Measurements from ENCODE around the gene ICAM4. TPM values are rescaled to one million over a fixed set of nuclear protein-coding genes. Genes with fewer than 3 reads are reported as not detected.

ICAM4 gene
- total RNA-seq, 4 donors from 2014 or later: 1.3 TPM; not detected in 3

- no peak overlapping the region for H3K4me3 ChIP-seq
- WGBS, 2 donors: 91 to 93% methylated on average over 13 of the region's 13 CpGs
- peaks cover 3 to 79% (median 46%) of the 10 kb centered on the region in 3 donors for H3K36me3 ChIP-seq
- H3K9me3 ChIP-seq: no peaks in the 10 kb centered on the region
- H3K27ac ChIP-seq: no peak overlapping the region
- peaks cover 0 to 18% (median 4%) of the 10 kb centered on the region in 4 donors for H3K4me1 ChIP-seq
- DNase-seq (ENCODE audit: low spot score in 2 of 2): no peak
- no peak for TF ChIP-seq CTCF (IDR thresholded peaks at IDR 0.05)
- TF ChIP-seq POLR2A (IDR thresholded peaks at IDR 0.05): no peak
- no peak for TF ChIP-seq EP300 (IDR thresholded peaks at IDR 0.05)
- H3K27me3 ChIP-seq: no peaks in the 10 kb centered on the region
These were observed 32.3 kb downstream of the ICAM4 start for GRCh38 chr19:10318807-10319682.

- DNase-seq (ENCODE audit: low spot score in 2 of 2): no peak
- 82 to 92% methylated on average over 16 to 25 of the region's 32 CpGs for WGBS, 2 donors
- no peak overlapping the region for H3K4me3 ChIP-seq
- no peaks in the 10 kb centered on the region for H3K9me3 ChIP-seq
- peaks cover 3 to 96% (median 52%) of the 10 kb centered on the region in 3 donors for H3K36me3 ChIP-seq
- H3K27me3 ChIP-seq: no peaks in the 10 kb centered on the region
- no peak for TF ChIP-seq CTCF (IDR thresholded peaks at IDR 0.05)
- TF ChIP-seq POLR2A (IDR thresholded peaks at IDR 0.05): no peak
- no peak for TF ChIP-seq EP300 (IDR thresholded peaks at IDR 0.05)
- peaks cover 0 to 6% (median 4%) of the 10 kb centered on the region in 4 donors for H3K4me1 ChIP-seq
- H3K27ac ChIP-seq: no peak overlapping the region
These were observed 34.1 kb downstream of the ICAM4 start for GRCh38 chr19:10320602-10321416.

GRCh38 chr19:10321417-10321797 is 34.7 kb downstream of the ICAM4 start:
- H3K4me1 ChIP-seq: peaks cover 0 to under 1% (median 0%) of the 10 kb centered on the region in 4 donors
- DNase-seq (ENCODE audit: low spot score in 2 of 2): no peak
- H3K36me3 ChIP-seq: peaks cover 3 to 100% (median 57%) of the 10 kb centered on the region in 3 donors
- no peaks in the 10 kb centered on the region for H3K9me3 ChIP-seq
- H3K27me3 ChIP-seq: no peaks in the 10 kb centered on the region
- 85 to 96% methylated on average over 4 to 11 of the region's 11 CpGs for WGBS, 2 donors
- no peak overlapping the region for H3K27ac ChIP-seq
- H3K4me3 ChIP-seq: no peak overlapping the region
- TF ChIP-seq POLR2A (IDR thresholded peaks at IDR 0.05) (no peak), CTCF (IDR thresholded peaks at IDR 0.05) (no peak), EP300 (IDR thresholded peaks at IDR 0.05) (no peak)

DNA sequence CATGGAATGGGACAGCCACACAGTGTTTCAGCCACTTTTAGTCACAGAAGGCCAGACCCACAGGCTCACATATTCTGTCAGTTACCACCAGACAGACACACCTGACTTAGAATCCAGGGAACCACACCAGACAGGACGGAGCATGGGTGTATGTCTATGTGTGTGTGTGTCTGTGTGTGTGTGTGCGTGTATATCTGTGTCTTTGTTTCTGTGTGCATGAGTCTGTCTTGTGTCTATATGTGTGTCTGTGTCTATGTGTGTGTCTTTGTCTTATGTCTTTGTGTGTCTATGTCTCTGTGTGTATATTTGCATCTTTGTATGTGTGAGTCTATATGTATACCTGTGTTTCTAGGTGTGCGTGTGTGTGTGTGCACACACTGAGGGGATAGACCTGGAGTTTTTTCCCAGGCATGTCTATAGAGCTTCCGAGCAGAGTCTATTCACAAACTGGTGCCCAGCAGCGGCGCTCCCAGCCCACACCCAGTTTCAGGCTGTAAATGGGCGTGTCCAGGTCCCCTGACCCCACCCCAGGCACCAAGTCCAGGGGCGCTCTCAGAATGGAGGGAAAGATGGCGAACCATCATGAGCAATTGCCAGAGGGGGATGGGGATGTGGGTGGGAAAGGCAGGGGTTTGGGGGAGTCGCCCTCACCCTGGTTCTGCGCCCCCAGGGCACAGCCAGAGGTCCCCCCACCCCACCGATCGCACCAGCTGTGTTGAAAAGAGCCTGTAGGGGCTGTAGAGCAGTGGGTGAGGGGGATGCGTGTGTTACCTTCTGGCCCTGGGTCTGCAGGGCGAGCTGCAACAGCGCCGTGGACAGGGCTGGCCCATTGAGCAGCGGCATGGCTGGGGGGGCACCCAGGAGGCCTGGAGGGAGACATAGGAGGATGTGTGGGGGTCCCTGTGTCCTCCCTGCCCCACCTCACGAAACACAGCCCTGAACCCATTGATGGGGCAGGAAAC is 35.4 kb downstream of the ICAM4 start:
- H3K36me3 ChIP-seq: peaks cover 3 to 100% (median 60%) of the 10 kb centered on the region in 3 donors
- 85 to 92% methylated on average over 11 to 19 of the region's 19 CpGs for WGBS, 2 donors
- H3K9me3 ChIP-seq: no peaks in the 10 kb centered on the region
- no peaks in the 10 kb centered on the region for H3K27me3 ChIP-seq
- H3K4me3 ChIP-seq: no peak overlapping the region
- TF ChIP-seq POLR2A (IDR thresholded peaks at IDR 0.05) (no peak), CTCF (IDR thresholded peaks at IDR 0.05) (no peak)
- no peak overlapping the region for H3K27ac ChIP-seq
- H3K4me1 ChIP-seq: no peaks in the 10 kb centered on the region
- no peak for DNase-seq (ENCODE audit: low spot score in 2 of 2)

Measured in tibial nerve (tissue), 4 donors.